Measurements from ENCODE around the gene CALD1.
A peak's percentile ranks its signal among the peaks of the same experiment; 100 is the strongest.

The CALD1 gene

GRCh38 chr7:134945691-134946090, 166.3 kb downstream of the CALD1 start:
- no peak overlapping the region for H4K8ac ChIP-seq (ENCODE audit: low read depth, low read length)

DNA sequence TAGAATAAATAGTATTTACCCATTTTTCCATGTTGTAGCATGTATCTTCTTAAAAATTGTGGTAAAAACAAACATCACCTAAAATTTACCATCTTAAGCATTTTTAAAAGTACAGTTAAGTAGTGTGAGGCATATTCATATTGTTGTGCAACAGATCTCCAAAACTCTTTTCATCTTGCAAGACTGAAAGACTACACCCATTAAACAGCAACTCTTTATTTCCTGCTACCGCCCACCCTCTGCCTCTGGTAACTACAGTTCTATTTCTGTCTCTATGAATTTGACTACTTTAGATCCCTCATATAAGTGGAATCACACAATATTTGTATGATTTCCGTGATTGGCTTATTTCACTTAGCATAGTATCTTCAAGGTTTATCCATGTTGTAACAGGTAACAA, 166.8 kb downstream of the CALD1 start:
- H3K4me3 ChIP-seq (ENCODE audit: low read depth, low read length), result no peak overlapping the region
- no peaks in the 10 kb centered on the region for H3K9me3 ChIP-seq (ENCODE audit: insufficient read depth, low read depth, low read length)
- H3K36me3 ChIP-seq (ENCODE audit: control insufficient read depth in 1 of 2, insufficient read depth in 2 of 2, low read length in 2 of 2), result peaks cover 22 to 32% of the 10 kb centered on the region in 2 experiments
- H2BK12ac ChIP-seq (ENCODE audit: low read length), result no peak overlapping the region
- H3K4ac ChIP-seq (ENCODE audit: low read depth, low read length), result no peak overlapping the region
- H2AK5ac ChIP-seq (ENCODE audit: low read length), result no peak overlapping the region
- H2AFZ ChIP-seq (ENCODE audit: insufficient read depth, low read length, poor library complexity), result no peak overlapping the region
- peaks cover 4% of the 10 kb centered on the region in 2 experiments for H3K4me1 ChIP-seq (ENCODE audit: control insufficient read depth in 1 of 2, insufficient read depth in 2 of 2, low read length in 2 of 2)
- WGBS (ENCODE audit: extremely low coverage, insufficient coverage, insufficient read length), result no CpG with 5 or more reads among the region's 2 CpGs
- H4K8ac ChIP-seq (ENCODE audit: low read depth, low read length), result no peak overlapping the region
- no peaks in the 10 kb centered on the region for H3K27me3 ChIP-seq (ENCODE audit: insufficient read depth, low read length)
- H3K14ac ChIP-seq (ENCODE audit: low read length), result no peak overlapping the region
- DNase-seq, result no peak
- H3K9ac ChIP-seq (ENCODE audit: low read length), result no peak overlapping the region
- H4K12ac ChIP-seq (ENCODE audit: low read depth, low read length), result no peak overlapping the region
- no peak overlapping the region for H3K23ac ChIP-seq (ENCODE audit: low read length)
- peaks cover 3% of the 10 kb centered on the region for H3K79me2 ChIP-seq (ENCODE audit: control insufficient read depth, insufficient read depth, low read length, poor library complexity)
- no peak overlapping the region for H2BK5ac ChIP-seq (ENCODE audit: low read depth, low read length, poor library complexity)
- H2BK120ac ChIP-seq (ENCODE audit: insufficient read depth, low read length, poor library complexity), result no peak overlapping the region
- no peak overlapping the region for H3K27ac ChIP-seq (ENCODE audit: low read depth, low read length)
- H3K4me2 ChIP-seq (ENCODE audit: low read length), result no peak overlapping the region
- no peak overlapping the region for H3K18ac ChIP-seq (ENCODE audit: low read length)
- no peak overlapping the region for H4K91ac ChIP-seq (ENCODE audit: low read depth, low read length)
- peaks cover 5% of the 10 kb centered on the region for H3K79me1 ChIP-seq (ENCODE audit: low read length)

More at GRCh38 chr7:134945691-134946090, 166.3 kb downstream of the CALD1 start:
- peaks cover 3% of the 10 kb centered on the region for H3K79me2 ChIP-seq (ENCODE audit: control insufficient read depth, insufficient read depth, low read length, poor library complexity)
- H2BK12ac ChIP-seq (ENCODE audit: low read length), result no peak overlapping the region
- H2BK5ac ChIP-seq (ENCODE audit: low read depth, low read length, poor library complexity), result no peak overlapping the region
- H3K27ac ChIP-seq (ENCODE audit: low read depth, low read length), result no peak overlapping the region
- no CpG with 5 or more reads among the region's 3 CpGs for WGBS (ENCODE audit: extremely low coverage, insufficient coverage, insufficient read length)
- no peak overlapping the region for H4K12ac ChIP-seq (ENCODE audit: low read depth, low read length)
- peaks cover 20 to 27% of the 10 kb centered on the region in 2 experiments for H3K36me3 ChIP-seq (ENCODE audit: control insufficient read depth in 1 of 2, insufficient read depth in 2 of 2, low read length in 2 of 2)
- DNase-seq, result no peak
- no peaks in the 10 kb centered on the region for H3K27me3 ChIP-seq (ENCODE audit: insufficient read depth, low read length)
- H3K4ac ChIP-seq (ENCODE audit: low read depth, low read length), result no peak overlapping the region
- no peak overlapping the region for H2AFZ ChIP-seq (ENCODE audit: insufficient read depth, low read length, poor library complexity)
- no peaks in the 10 kb centered on the region for H3K9me3 ChIP-seq (ENCODE audit: insufficient read depth, low read depth, low read length)
- peaks cover 6% of the 10 kb centered on the region for H3K79me1 ChIP-seq (ENCODE audit: low read length)
- H4K91ac ChIP-seq (ENCODE audit: low read depth, low read length), result no peak overlapping the region
- H3K14ac ChIP-seq (ENCODE audit: low read length), result no peak overlapping the region
- no peak overlapping the region for H3K4me2 ChIP-seq (ENCODE audit: low read length)
- no peak overlapping the region for H2BK120ac ChIP-seq (ENCODE audit: insufficient read depth, low read length, poor library complexity)
- no peak overlapping the region for H3K9ac ChIP-seq (ENCODE audit: low read length)
- H2AK5ac ChIP-seq (ENCODE audit: low read length), result no peak overlapping the region
- no peak overlapping the region for H3K23ac ChIP-seq (ENCODE audit: low read length)
- peaks cover 4% of the 10 kb centered on the region in 2 experiments for H3K4me1 ChIP-seq (ENCODE audit: control insufficient read depth in 1 of 2, insufficient read depth in 2 of 2, low read length in 2 of 2)
- H3K4me3 ChIP-seq (ENCODE audit: low read depth, low read length), result no peak overlapping the region
- no peak overlapping the region for H3K18ac ChIP-seq (ENCODE audit: low read length)

DNA sequence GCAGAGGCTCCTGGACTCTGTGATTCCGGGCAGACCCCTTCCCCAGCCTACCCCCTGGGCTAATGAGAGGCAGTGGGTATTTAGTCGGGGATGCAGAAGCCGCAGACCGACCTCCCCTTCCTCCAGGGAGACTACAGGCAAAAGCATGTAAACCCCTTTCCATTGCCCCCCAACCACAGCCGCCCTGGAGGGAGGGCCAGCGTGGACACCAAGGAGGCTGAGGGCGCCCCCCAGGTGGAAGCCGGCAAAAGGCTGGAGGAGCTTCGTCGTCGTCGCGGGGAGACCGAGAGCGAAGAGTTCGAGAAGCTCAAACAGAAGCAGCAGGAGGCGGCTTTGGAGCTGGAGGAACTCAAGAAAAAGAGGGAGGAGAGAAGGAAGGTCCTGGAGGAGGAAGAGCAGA, 167.9 kb downstream of the CALD1 start:
- H2BK12ac ChIP-seq (ENCODE audit: low read length), result no peak overlapping the region
- no peak overlapping the region for H2AFZ ChIP-seq (ENCODE audit: insufficient read depth, low read length, poor library complexity)
- H3K27ac ChIP-seq (ENCODE audit: low read depth, low read length), result peak overlapping the region; percentile 38
- H2BK5ac ChIP-seq (ENCODE audit: low read depth, low read length, poor library complexity), result no peak overlapping the region
- peak overlapping the region; percentile 19 for H3K4ac ChIP-seq (ENCODE audit: low read depth, low read length)
- no peaks in the 10 kb centered on the region for H3K4me1 ChIP-seq (ENCODE audit: control insufficient read depth in 1 of 2, insufficient read depth in 2 of 2, low read length in 2 of 2)
- H2AK5ac ChIP-seq (ENCODE audit: low read length), result no peak overlapping the region
- H3K23ac ChIP-seq (ENCODE audit: low read length), result no peak overlapping the region
- no peaks in the 10 kb centered on the region for H3K79me2 ChIP-seq (ENCODE audit: control insufficient read depth, insufficient read depth, low read length, poor library complexity)
- no peak overlapping the region for H4K91ac ChIP-seq (ENCODE audit: low read depth, low read length)
- H3K9me3 ChIP-seq (ENCODE audit: insufficient read depth, low read depth, low read length), result no peaks in the 10 kb centered on the region
- no peak overlapping the region for H3K9ac ChIP-seq (ENCODE audit: low read length)
- H3K36me3 ChIP-seq (ENCODE audit: control insufficient read depth in 1 of 2, insufficient read depth in 2 of 2, low read length in 2 of 2), result peaks cover 25 to 35% of the 10 kb centered on the region in 2 experiments
- no peak overlapping the region for H3K14ac ChIP-seq (ENCODE audit: low read length)
- no peak overlapping the region for H4K8ac ChIP-seq (ENCODE audit: low read depth, low read length)
- no peak overlapping the region for H3K4me2 ChIP-seq (ENCODE audit: low read length)
- no peaks in the 10 kb centered on the region for H3K27me3 ChIP-seq (ENCODE audit: insufficient read depth, low read length)
- H3K18ac ChIP-seq (ENCODE audit: low read length), result peak overlapping the region; percentile 19
- DNase-seq, result no peak
- no CpG with 5 or more reads among the region's 17 CpGs for WGBS (ENCODE audit: extremely low coverage, insufficient coverage, insufficient read length)
- no peak overlapping the region for H2BK120ac ChIP-seq (ENCODE audit: insufficient read depth, low read length, poor library complexity)
- H3K4me3 ChIP-seq (ENCODE audit: low read depth, low read length), result no peak overlapping the region
- H3K79me1 ChIP-seq (ENCODE audit: low read length), result no peaks in the 10 kb centered on the region
- no peak overlapping the region for H4K12ac ChIP-seq (ENCODE audit: low read depth, low read length)

- Histone ChIP-seq H4K91ac (ENCODE audit: low read depth, low read length) (no peak overlapping the region), H3K4ac (ENCODE audit: low read depth, low read length) (no peak overlapping the region), H3K9ac (ENCODE audit: low read length) (no peak overlapping the region), H3K4me3 (ENCODE audit: low read depth, low read length) (no peak overlapping the region), H3K4me1 (ENCODE audit: control insufficient read depth in 1 of 2, insufficient read depth in 2 of 2, low read length in 2 of 2) (no peaks in the 10 kb centered on the region), H4K12ac (ENCODE audit: low read depth, low read length) (no peak overlapping the region), H3K27ac (ENCODE audit: low read depth, low read length) (no peak overlapping the region), H3K36me3 (ENCODE audit: control insufficient read depth in 1 of 2, insufficient read depth in 2 of 2, low read length in 2 of 2) (peaks cover 27 to 39% of the 10 kb centered on the region in 2 experiments), H3K79me2 (ENCODE audit: control insufficient read depth, insufficient read depth, low read length, poor library complexity) (no peaks in the 10 kb centered on the region), H4K8ac (ENCODE audit: low read depth, low read length) (no peak overlapping the region), H2AK5ac (ENCODE audit: low read length) (no peak overlapping the region), H3K27me3 (ENCODE audit: insufficient read depth, low read length) (no peaks in the 10 kb centered on the region), H3K4me2 (ENCODE audit: low read length) (no peak overlapping the region), H2BK120ac (ENCODE audit: insufficient read depth, low read length, poor library complexity) (no peak overlapping the region), H3K9me3 (ENCODE audit: insufficient read depth, low read depth, low read length) (no peaks in the 10 kb centered on the region), H3K79me1 (ENCODE audit: low read length) (no peaks in the 10 kb centered on the region), H3K18ac (ENCODE audit: low read length) (no peak overlapping the region), H2BK12ac (ENCODE audit: low read length) (no peak overlapping the region), H2BK5ac (ENCODE audit: low read depth, low read length, poor library complexity) (no peak overlapping the region), H2AFZ (ENCODE audit: insufficient read depth, low read length, poor library complexity) (no peak overlapping the region), H3K23ac (ENCODE audit: low read length) (no peak overlapping the region), H3K14ac (ENCODE audit: low read length) (no peak overlapping the region)
- no CpG with 5 or more reads among the region's 1 CpG for WGBS (ENCODE audit: extremely low coverage, insufficient coverage, insufficient read length)
- no peak for DNase-seq
Measured at GRCh38 chr7:134947831-134948230, 168.4 kb downstream of the CALD1 start.
